SK-N-SH treated with all-trans-retinoic acid at 6 μM for 48 hours (cell line): ENCODE results near the gene SLC35E4.

ENCODE experiments used
- ATAC-seq: fragments of 200-7000 bp; cut with Tn5 transposase; 3 replicates; pipeline ENCODE4 v1.9.1; 2020; ENCODE audit warnings: mild to moderate bottlenecking, moderate library complexity
- ARNTL ChIP-seq: fragments of 450-650 bp; formaldehyde crosslinking; IDR thresholded peaks from 2 replicates; pipeline ENCODE4 v1.5.0; 2020; ENCODE audit warnings: low read depth, mild to moderate bottlenecking, moderate library complexity, borderline replicate concordance
- CSDC2 ChIP-seq: fragments of 250-450 bp; sonication (Bioruptor Pico); IDR thresholded peaks from 2 replicates; pipeline ENCODE4 v1.5.0; 2020; ENCODE audit warnings: mild to moderate bottlenecking, moderate library complexity
- GLIS3 ChIP-seq: fragments of 250-450 bp; sonication (Bioruptor Pico); IDR thresholded peaks from 2 replicates; pipeline ENCODE4 v1.5.0; 2020; ENCODE audit warnings: mild to moderate bottlenecking, moderate library complexity
- ISL1 ChIP-seq: fragments of 250-450 bp; sonication (Bioruptor Pico); IDR thresholded peaks from 2 replicates; pipeline ENCODE4 v2.1.2; 2022; ENCODE audit warnings: mild to moderate bottlenecking, moderate library complexity
- OSR1 ChIP-seq: fragments of 250-450 bp; sonication (Bioruptor Pico); IDR thresholded peaks from 2 replicates; pipeline ENCODE4 v1.8.0; 2022; ENCODE audit warnings: moderate library complexity, mild to moderate bottlenecking, inconsistent platforms
- RARB ChIP-seq: fragments of 250-450 bp; sonication (Bioruptor Pico); IDR thresholded peaks from 2 replicates; pipeline ENCODE4 v1.8.0; 2021; ENCODE audit warnings: mild to moderate bottlenecking, moderate library complexity
- SNAI2 ChIP-seq: fragments of 250-450 bp; sonication (Bioruptor Pico); IDR thresholded peaks from 2 replicates; pipeline ENCODE4 v1.5.0; 2020; ENCODE audit warnings: mild to moderate bottlenecking, moderate library complexity
- TCF4 ChIP-seq: fragments of 250-450 bp; sonication (Bioruptor Pico); IDR thresholded peaks from 2 replicates; pipeline ENCODE4 v1.8.0; 2021; ENCODE audit warnings: mild to moderate bottlenecking, moderate library complexity, borderline replicate concordance
- TOX ChIP-seq: fragments of 250-450 bp; sonication (Bioruptor Pico); IDR thresholded peaks from 2 replicates; pipeline ENCODE4 v1.8.0; 2021; ENCODE audit warnings: mild to moderate bottlenecking, moderate library complexity, borderline replicate concordance
- ZNF565 ChIP-seq: fragments of 450-650 bp; formaldehyde crosslinking; conservative IDR thresholded peaks from 2 replicates; pipeline ENCODE4 v1.5.0; 2020; ENCODE audit warnings: low read depth, mild to moderate bottlenecking, moderate library complexity
- ZNF70 ChIP-seq: fragments of 450-650 bp; formaldehyde crosslinking; IDR thresholded peaks from 2 replicates; pipeline ENCODE4 v1.5.0; 2020; ENCODE audit warnings: mild to moderate bottlenecking, moderate library complexity
- ZNF8 ChIP-seq: fragments of 450-650 bp; formaldehyde crosslinking; IDR thresholded peaks from 2 replicates; pipeline ENCODE4 v1.5.0; 2020; ENCODE audit warnings: mild to moderate bottlenecking, moderate library complexity
- TF ChIP-seq, protein P1 (sequence below): fragments of 250-450 bp; sonication (Bioruptor Pico); IDR thresholded peaks from 2 replicates; pipeline ENCODE4 v1.5.1; 2021; ENCODE audit warnings: mild to moderate bottlenecking, moderate library complexity
- TF ChIP-seq, protein P2 (sequence below): fragments of 250-450 bp; sonication (Bioruptor Pico); IDR thresholded peaks from 2 replicates; pipeline ENCODE4 v1.5.0; 2020; ENCODE audit warnings: mild to moderate bottlenecking, moderate library complexity
- TF ChIP-seq, protein P3 (sequence below): fragments of 250-450 bp; sonication (Bioruptor Pico); IDR thresholded peaks from 2 replicates; pipeline ENCODE4 v1.8.0; 2020; ENCODE audit warnings: mild to moderate bottlenecking, moderate library complexity, borderline replicate concordance
- TF ChIP-seq, protein P4 (sequence below): fragments of 250-450 bp; sonication (Bioruptor Pico); IDR thresholded peaks from 2 replicates; pipeline ENCODE4 v1.5.1; 2020; ENCODE audit warnings: low read depth, mild to moderate bottlenecking, moderate library complexity
- TF ChIP-seq, protein P5 (sequence below): fragments of 250-450 bp; sonication (Bioruptor Pico); IDR thresholded peaks from 2 replicates; pipeline ENCODE4 v1.8.0; 2021; ENCODE audit warnings: low read depth, mild to moderate bottlenecking, moderate library complexity, borderline replicate concordance

Gene SLC35E4

DNA sequence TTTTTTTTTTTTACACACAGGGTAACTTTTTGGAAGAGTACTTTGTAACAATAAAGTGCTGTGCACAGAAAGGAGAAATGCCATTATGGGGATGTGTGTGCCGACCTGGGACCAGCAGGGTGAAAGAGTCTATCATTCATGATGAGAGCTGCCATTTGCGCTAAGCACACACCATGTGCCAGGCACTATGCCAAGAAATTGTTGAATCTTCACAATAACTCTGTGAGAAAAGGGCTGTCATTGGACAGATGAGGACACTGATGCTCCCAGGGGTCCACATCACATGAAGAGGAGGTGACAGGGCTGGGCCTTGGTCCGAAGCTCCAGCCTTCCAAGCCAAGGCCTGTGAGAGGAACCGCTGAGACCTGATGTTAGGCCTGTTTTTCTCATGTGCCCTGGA, 26.5 kb downstream of the SLC35E4 start:
- TF ChIP-seq ISL1 (CRISPR knock-in tag) (no peak), RARB (no peak), TOX (CRISPR knock-in tag) (no peak)
- TF ChIP-seq, all 23 proteins: peak for 0
- ATAC-seq: no peak

DNA sequence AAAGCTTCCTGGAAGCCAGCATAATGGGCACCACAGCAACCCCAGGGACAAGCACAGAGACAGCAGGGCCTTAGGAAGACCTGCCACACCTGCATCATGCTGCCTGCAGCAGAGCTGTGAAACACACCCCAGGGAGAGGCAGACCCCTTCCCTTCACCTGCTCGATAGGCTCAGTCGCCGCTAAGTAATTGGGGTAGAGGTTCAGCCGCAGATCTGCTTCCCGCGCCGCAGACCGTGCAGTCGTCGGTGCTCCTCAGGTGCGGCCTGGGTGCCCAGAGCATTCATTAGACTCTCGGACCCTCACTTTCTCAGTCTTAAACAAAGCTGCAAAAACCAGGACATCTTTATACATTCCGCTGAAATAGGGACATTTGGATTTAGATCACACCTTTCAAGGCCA, 29.2 kb downstream of the SLC35E4 start:
- no peak for ATAC-seq

DNA sequence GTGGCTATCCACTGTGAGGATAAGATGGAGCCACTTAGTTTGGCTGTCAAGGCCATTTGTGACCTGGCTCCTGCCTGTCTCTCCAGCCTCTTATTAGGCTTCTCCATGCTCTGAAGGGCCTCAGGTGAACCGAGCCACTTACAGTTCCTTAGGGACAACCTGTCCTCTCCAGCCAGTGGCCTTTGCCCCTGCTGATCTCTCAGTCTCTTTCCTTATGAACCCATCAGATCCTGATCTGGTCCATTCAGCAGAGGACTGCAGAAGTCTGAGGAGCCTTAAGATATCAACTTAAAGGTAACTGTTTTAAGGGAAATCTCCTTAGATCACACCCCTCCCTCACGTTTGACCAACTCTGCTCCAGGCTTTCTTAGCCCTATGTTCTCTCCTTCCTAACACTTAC, 29.7 kb downstream of the SLC35E4 start:
- no peak for ATAC-seq
- no peak for TF ChIP-seq GLIS3 (CRISPR knock-in tag)
- TF ChIP-seq ZNF8: no peak
- TF ChIP-seq OSR1 (CRISPR knock-in tag): no peak
- TF ChIP-seq TOX (CRISPR knock-in tag): no peak
- no peak for TF ChIP-seq ZNF565 (CRISPR knock-in tag)
- TF ChIP-seq, protein P1, sequence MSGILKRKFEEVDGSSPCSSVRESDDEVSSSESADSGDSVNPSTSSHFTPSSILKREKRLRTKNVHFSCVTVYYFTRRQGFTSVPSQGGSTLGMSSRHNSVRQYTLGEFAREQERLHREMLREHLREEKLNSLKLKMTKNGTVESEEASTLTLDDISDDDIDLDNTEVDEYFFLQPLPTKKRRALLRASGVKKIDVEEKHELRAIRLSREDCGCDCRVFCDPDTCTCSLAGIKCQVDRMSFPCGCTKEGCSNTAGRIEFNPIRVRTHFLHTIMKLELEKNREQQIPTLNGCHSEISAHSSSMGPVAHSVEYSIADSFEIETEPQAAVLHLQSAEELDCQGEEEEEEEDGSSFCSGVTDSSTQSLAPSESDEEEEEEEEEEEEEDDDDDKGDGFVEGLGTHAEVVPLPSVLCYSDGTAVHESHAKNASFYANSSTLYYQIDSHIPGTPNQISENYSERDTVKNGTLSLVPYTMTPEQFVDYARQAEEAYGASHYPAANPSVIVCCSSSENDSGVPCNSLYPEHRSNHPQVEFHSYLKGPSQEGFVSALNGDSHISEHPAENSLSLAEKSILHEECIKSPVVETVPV (CRISPR knock-in tag): no peak
- TF ChIP-seq, protein P2, sequence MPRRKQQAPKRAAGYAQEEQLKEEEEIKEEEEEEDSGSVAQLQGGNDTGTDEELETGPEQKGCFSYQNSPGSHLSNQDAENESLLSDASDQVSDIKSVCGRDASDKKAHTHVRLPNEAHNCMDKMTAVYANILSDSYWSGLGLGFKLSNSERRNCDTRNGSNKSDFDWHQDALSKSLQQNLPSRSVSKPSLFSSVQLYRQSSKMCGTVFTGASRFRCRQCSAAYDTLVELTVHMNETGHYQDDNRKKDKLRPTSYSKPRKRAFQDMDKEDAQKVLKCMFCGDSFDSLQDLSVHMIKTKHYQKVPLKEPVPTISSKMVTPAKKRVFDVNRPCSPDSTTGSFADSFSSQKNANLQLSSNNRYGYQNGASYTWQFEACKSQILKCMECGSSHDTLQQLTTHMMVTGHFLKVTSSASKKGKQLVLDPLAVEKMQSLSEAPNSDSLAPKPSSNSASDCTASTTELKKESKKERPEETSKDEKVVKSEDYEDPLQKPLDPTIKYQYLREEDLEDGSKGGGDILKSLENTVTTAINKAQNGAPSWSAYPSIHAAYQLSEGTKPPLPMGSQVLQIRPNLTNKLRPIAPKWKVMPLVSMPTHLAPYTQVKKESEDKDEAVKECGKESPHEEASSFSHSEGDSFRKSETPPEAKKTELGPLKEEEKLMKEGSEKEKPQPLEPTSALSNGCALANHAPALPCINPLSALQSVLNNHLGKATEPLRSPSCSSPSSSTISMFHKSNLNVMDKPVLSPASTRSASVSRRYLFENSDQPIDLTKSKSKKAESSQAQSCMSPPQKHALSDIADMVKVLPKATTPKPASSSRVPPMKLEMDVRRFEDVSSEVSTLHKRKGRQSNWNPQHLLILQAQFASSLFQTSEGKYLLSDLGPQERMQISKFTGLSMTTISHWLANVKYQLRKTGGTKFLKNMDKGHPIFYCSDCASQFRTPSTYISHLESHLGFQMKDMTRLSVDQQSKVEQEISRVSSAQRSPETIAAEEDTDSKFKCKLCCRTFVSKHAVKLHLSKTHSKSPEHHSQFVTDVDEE (CRISPR knock-in tag): no peak
- no peak for TF ChIP-seq ARNTL (CRISPR knock-in tag)
- TF ChIP-seq ZNF70 (CRISPR knock-in tag): no peak
- TF ChIP-seq, protein P3, sequence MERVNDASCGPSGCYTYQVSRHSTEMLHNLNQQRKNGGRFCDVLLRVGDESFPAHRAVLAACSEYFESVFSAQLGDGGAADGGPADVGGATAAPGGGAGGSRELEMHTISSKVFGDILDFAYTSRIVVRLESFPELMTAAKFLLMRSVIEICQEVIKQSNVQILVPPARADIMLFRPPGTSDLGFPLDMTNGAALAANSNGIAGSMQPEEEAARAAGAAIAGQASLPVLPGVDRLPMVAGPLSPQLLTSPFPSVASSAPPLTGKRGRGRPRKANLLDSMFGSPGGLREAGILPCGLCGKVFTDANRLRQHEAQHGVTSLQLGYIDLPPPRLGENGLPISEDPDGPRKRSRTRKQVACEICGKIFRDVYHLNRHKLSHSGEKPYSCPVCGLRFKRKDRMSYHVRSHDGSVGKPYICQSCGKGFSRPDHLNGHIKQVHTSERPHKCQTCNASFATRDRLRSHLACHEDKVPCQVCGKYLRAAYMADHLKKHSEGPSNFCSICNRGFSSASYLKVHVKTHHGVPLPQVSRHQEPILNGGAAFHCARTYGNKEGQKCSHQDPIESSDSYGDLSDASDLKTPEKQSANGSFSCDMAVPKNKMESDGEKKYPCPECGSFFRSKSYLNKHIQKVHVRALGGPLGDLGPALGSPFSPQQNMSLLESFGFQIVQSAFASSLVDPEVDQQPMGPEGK (CRISPR knock-in tag): no peak
- TF ChIP-seq, protein P4, sequence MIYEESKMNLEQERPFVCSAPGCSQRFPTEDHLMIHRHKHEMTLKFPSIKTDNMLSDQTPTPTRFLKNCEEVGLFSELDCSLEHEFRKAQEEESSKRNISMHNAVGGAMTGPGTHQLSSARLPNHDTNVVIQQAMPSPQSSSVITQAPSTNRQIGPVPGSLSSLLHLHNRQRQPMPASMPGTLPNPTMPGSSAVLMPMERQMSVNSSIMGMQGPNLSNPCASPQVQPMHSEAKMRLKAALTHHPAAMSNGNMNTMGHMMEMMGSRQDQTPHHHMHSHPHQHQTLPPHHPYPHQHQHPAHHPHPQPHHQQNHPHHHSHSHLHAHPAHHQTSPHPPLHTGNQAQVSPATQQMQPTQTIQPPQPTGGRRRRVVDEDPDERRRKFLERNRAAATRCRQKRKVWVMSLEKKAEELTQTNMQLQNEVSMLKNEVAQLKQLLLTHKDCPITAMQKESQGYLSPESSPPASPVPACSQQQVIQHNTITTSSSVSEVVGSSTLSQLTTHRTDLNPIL (CRISPR knock-in tag): no peak
- no peak for TF ChIP-seq CSDC2

More for the DNA sequence above, 29.2 kb downstream of the SLC35E4 start:
- TF ChIP-seq TOX (CRISPR knock-in tag) (no peak), SNAI2 (CRISPR knock-in tag) (no peak), CSDC2 (no peak), ISL1 (CRISPR knock-in tag) (no peak), GLIS3 (CRISPR knock-in tag) (no peak), ARNTL (CRISPR knock-in tag) (no peak), TCF4 (CRISPR knock-in tag) (no peak)
- TF ChIP-seq, protein P5, sequence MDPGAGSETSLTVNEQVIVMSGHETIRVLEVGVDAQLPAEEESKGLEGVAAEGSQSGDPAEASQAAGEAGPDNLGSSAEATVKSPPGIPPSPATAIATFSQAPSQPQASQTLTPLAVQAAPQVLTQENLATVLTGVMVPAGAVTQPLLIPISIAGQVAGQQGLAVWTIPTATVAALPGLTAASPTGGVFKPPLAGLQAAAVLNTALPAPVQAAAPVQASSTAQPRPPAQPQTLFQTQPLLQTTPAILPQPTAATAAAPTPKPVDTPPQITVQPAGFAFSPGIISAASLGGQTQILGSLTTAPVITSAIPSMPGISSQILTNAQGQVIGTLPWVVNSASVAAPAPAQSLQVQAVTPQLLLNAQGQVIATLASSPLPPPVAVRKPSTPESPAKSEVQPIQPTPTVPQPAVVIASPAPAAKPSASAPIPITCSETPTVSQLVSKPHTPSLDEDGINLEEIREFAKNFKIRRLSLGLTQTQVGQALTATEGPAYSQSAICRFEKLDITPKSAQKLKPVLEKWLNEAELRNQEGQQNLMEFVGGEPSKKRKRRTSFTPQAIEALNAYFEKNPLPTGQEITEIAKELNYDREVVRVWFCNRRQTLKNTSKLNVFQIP: no peak
- TF ChIP-seq, protein P4 (CRISPR knock-in tag): no peak
- TF ChIP-seq, protein P3 (CRISPR knock-in tag): no peak
- TF ChIP-seq, protein P2 (CRISPR knock-in tag): no peak
